Gastrocnemius medialis (tissue), 4 donors: ENCODE results near the gene SPTSSB. TPM values are rescaled to one million over a fixed set of nuclear protein-coding genes. Genes with fewer than 3 reads are reported as not detected.

ENCODE experiments used
- ATAC-seq, 2 donors: fragments of 150-250 bp; one replicate each; pipeline ENCODE4 v1.9.1; 2016
- DNase-seq, 2 donors: peaks; one replicate each; pipeline ENCODE4 v3.0.0-alpha.2; 2019
- H3K27ac ChIP-seq, 4 donors: fragments of 200-600 bp; sonication (generic); 1 replicate in 1 of 4; 2 replicates in 3 of 4; pipeline ENCODE4 v1.5.1; 2016 to 2018; ENCODE audit warnings: mild to moderate bottlenecking in 2 of 4, moderate library complexity in 1 of 4
- H3K27me3 ChIP-seq, 3 donors: fragments of 200-600 bp; sonication (generic) in 2 of 3; 1 replicate in 1 of 3; 2 replicates in 2 of 3; pipeline versions ENCODE4 v1.5.1 to v1.6.0; 2016 to 2019; ENCODE audit warnings: mild to moderate bottlenecking in 1 of 3, moderate library complexity in 1 of 3
- H3K36me3 ChIP-seq, 2 donors: fragments of 200-600 bp; sonication (generic) in 1 of 2; one replicate each; pipeline ENCODE4 v1.5.1; 2017 to 2018
- H3K4me1 ChIP-seq, 2 donors: fragments of 200-600 bp; sonication (generic) in 1 of 2; one replicate each; pipeline ENCODE4 v1.5.1; 2016 to 2017; ENCODE audit warnings: mild to moderate bottlenecking in 2 of 2
- H3K4me3 ChIP-seq, 4 donors: fragments of 200-600 bp; sonication (generic) in 3 of 4; 1 replicate in 1 of 4; 2 replicates in 3 of 4; pipeline ENCODE4 v1.5.1; 2016 to 2019; ENCODE audit warnings: mild to moderate bottlenecking in 2 of 4
- H3K9me3 ChIP-seq, 3 donors: fragments of 200-600 bp; sonication (generic) in 2 of 3; 1 replicate in 1 of 3; 2 replicates in 2 of 3; pipeline ENCODE4 v1.5.1; 2016 to 2019
- CTCF ChIP-seq, 5 experiments: fragments of 450-650 bp in 3 of 5; fragments of 200-600 bp in 2 of 5; sonication (generic) in 2 of 5; IDR thresholded peaks in 4 of 5; conservative IDR thresholded peaks in 1 of 5; 1 replicate in 4 of 5; 2 replicates in 1 of 5; pipeline ENCODE4 v1.5.1; 2016 to 2019; ENCODE audit warnings: antibody characterized with exemption in 5 of 5, mild to moderate bottlenecking in 3 of 5, moderate library complexity in 3 of 5
- POLR2A ChIP-seq, 2 donors: fragments of 450-650 bp; IDR thresholded peaks; one replicate each; pipeline ENCODE4 v1.6.1; 2017; ENCODE audit warnings: antibody characterized with exemption in 2 of 2, mild to moderate bottlenecking in 2 of 2, moderate library complexity in 2 of 2
- in situ Hi-C, 4 donors: fragments of 200-750 bp; cut with MboI; loops; one replicate each; pipeline versions ENCODE4 v1.15.0 to v1.8.0; 2017; ENCODE audit warnings: low sequenced_read_pairs in 4 of 4
- intact Hi-C: fragments of 100-400 bp; cut with DNase I; formaldehyde crosslinking; loops from one replicate; pipeline ENCODE4 v1.15.1; 2023; ENCODE audit warnings: low total_unique reads
- total RNA-seq, 4 donors: library from RNA; depleted of rRNA; stranded (reverse); fragments of >200 nt; gene quantifications; one replicate each; pipeline versions ENCODE4 v1.1.0 to v1.2.3, GENCODE V29; 2016

SPTSSB gene
- total RNA-seq, 4 donors from 2014 or later: not detected

- no peak for DNase-seq
- no peak for ATAC-seq
- Histone ChIP-seq H3K9me3 (no peaks in the 10 kb centered on the region), H3K36me3 (no peaks in the 10 kb centered on the region), H3K27ac (no peak overlapping the region), H3K4me3 (no peak overlapping the region), H3K4me1 (no peaks in the 10 kb centered on the region), H3K27me3 (no peaks in the 10 kb centered on the region)
- in situ Hi-C loops: no loop called here
- intact Hi-C loops: no loop called here
- no peak for TF ChIP-seq POLR2A (IDR thresholded peaks at IDR 0.05)
- TF ChIP-seq CTCF (IDR thresholded peaks at IDR 0.05 in 4 of 5, conservative IDR thresholded peaks at IDR 0.05 in 1 of 5): no peak
These were observed 47.2 kb downstream of the SPTSSB start for GRCh38 chr3:161323926-161324621.

GRCh38 chr3:161322781-161323568, 48.3 kb downstream of the SPTSSB start:
- in situ Hi-C loops (no loop called here), intact Hi-C loops (no loop called here)
- ATAC-seq: no peak

GRCh38 chr3:161320837-161321236, 50.5 kb downstream of the SPTSSB start:
- ATAC-seq (no peak), DNase-seq (no peak)
- in situ Hi-C loops: no loop called here
- no peaks in the 10 kb centered on the region for H3K4me1 ChIP-seq
- no peak for TF ChIP-seq POLR2A (IDR thresholded peaks at IDR 0.05)
- no peak for TF ChIP-seq CTCF (IDR thresholded peaks at IDR 0.05 in 4 of 5, conservative IDR thresholded peaks at IDR 0.05 in 1 of 5)
- H3K9me3 ChIP-seq: no peaks in the 10 kb centered on the region
- no peak overlapping the region for H3K27ac ChIP-seq
- intact Hi-C loops: no loop called here
- no peaks in the 10 kb centered on the region for H3K27me3 ChIP-seq
- no peaks in the 10 kb centered on the region for H3K36me3 ChIP-seq
- H3K4me3 ChIP-seq: no peak overlapping the region

More at GRCh38 chr3:161322781-161323568, 48.3 kb downstream of the SPTSSB start:
- Histone ChIP-seq H3K9me3 (no peaks in the 10 kb centered on the region), H3K36me3 (no peaks in the 10 kb centered on the region), H3K4me3 (no peak overlapping the region), H3K27me3 (no peaks in the 10 kb centered on the region), H3K4me1 (no peaks in the 10 kb centered on the region), H3K27ac (no peak overlapping the region)
- no peak for DNase-seq
- TF ChIP-seq CTCF (IDR thresholded peaks at IDR 0.05 in 4 of 5, conservative IDR thresholded peaks at IDR 0.05 in 1 of 5) (no peak), POLR2A (IDR thresholded peaks at IDR 0.05) (no peak)

GRCh38 chr3:161319867-161320266, 51.5 kb downstream of the SPTSSB start:
- intact Hi-C loops: no loop called here
- no peaks in the 10 kb centered on the region for H3K9me3 ChIP-seq
- H3K36me3 ChIP-seq: no peaks in the 10 kb centered on the region
- no peaks in the 10 kb centered on the region for H3K27me3 ChIP-seq
- no peak overlapping the region for H3K4me3 ChIP-seq
- in situ Hi-C loops: no loop called here
- no peaks in the 10 kb centered on the region for H3K4me1 ChIP-seq
- DNase-seq (no peak), ATAC-seq (no peak)
- no peak overlapping the region for H3K27ac ChIP-seq
- no peak for TF ChIP-seq CTCF (IDR thresholded peaks at IDR 0.05 in 4 of 5, conservative IDR thresholded peaks at IDR 0.05 in 1 of 5)
- TF ChIP-seq POLR2A (IDR thresholded peaks at IDR 0.05): no peak
